Panc1 (cell line): ENCODE measurements around the gene PARM1.

Source experiments
- CTCF ChIP-seq: fragments of 450-650 bp; IDR thresholded peaks from 2 replicates; pipeline ENCODE4 v1.5.1; 2017; ENCODE audit warnings: mild to moderate bottlenecking
- REST ChIP-seq, 2 experiments: IDR thresholded peaks; 2 replicates each; pipeline ENCODE4 v1.6.1; 2011 to 2012; ENCODE audit warnings: low read depth in 2 of 2, control low read depth in 1 of 2, low read length in 1 of 2, mild to moderate bottlenecking in 1 of 2, moderate library complexity in 1 of 2; ENCODE audit not compliant: insufficient read depth in 1 of 2

GRCh38 chr4:74926007-74926406, 6.9 kb upstream of the PARM1 start:
- TF ChIP-seq CTCF (no peak), REST (IDR thresholded peaks at IDR 0.05; ENCODE audit: insufficient read depth in 1 of 2, low read depth in 2 of 2, low read length in 1 of 2) (no peak)
